Mesodermal cell (in vitro differentiated cells): ENCODE data around the gene FRS2.
"Not testable (repeated sequence)": the region's sequence is repeated elsewhere in the genome, so short reads cannot be mapped to it uniquely, and the experiment has no call there.

ENCODE experiments used
- H3K27ac ChIP-seq: 2 replicates; pipeline ENCODE4 v1.7.0; 2013; ENCODE audit warnings: mild to moderate bottlenecking, low read depth, low read length, moderate library complexity; ENCODE audit not compliant: severe bottlenecking
- H3K36me3 ChIP-seq: 2 replicates; pipeline ENCODE4 v1.7.1; 2013; ENCODE audit warnings: mild to moderate bottlenecking, low read length, moderate library complexity; ENCODE audit not compliant: control insufficient read depth, insufficient read depth
- H3K4me1 ChIP-seq: one replicate; pipeline ENCODE4 v1.7.1; 2013; ENCODE audit warnings: mild to moderate bottlenecking, low read length; ENCODE audit not compliant: insufficient read depth, control insufficient read depth, poor library complexity, severe bottlenecking
- H3K4me3 ChIP-seq: 2 replicates; pipeline ENCODE4 v1.7.0; 2013; ENCODE audit warnings: low read length, control low read depth, mild to moderate bottlenecking; ENCODE audit not compliant: insufficient read depth, poor library complexity, severe bottlenecking; ENCODE audit errors: extremely low read depth
- H3K9me3 ChIP-seq: 2 replicates; pipeline ENCODE4 v1.7.1; 2013; ENCODE audit warnings: mild to moderate bottlenecking, low read length, moderate library complexity; ENCODE audit not compliant: control insufficient read depth
- WGBS, 2 experiments: methylation state at CpG; one replicate each; pipeline ENCODE4 v1.1.5; 2013; ENCODE audit warnings: missing lambda C conversion rate in 2 of 2; ENCODE audit not compliant: insufficient coverage in 2 of 2; 5-methylcytosine and 5-hydroxymethylcytosine counted together

Gene FRS2

DNA sequence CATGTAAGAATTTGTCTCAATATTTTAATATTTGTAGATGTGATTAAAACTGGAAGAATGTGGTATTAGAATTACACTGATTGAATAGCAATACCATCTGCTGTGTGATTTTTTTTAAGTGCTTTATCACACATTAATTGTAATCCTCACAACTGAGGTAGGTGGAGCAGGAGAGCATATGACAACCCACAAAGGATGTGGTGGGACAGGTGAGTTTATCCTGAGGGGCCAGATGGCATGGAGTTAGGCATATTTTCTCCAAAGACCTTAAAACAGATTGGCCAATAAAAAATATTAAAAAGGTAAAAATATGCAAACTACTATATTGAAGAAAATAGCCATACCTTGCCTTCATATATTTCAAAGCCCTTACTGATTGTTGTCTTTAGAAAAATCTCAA, 132.8 kb downstream of the FRS2 start:
- peaks cover 55% of the 10 kb centered on the region for H3K36me3 ChIP-seq
- no peak overlapping the region for H3K4me3 ChIP-seq
- no peaks in the 10 kb centered on the region for H3K9me3 ChIP-seq
- no peaks in the 10 kb centered on the region for H3K4me1 ChIP-seq
- no peak overlapping the region for H3K27ac ChIP-seq

DNA sequence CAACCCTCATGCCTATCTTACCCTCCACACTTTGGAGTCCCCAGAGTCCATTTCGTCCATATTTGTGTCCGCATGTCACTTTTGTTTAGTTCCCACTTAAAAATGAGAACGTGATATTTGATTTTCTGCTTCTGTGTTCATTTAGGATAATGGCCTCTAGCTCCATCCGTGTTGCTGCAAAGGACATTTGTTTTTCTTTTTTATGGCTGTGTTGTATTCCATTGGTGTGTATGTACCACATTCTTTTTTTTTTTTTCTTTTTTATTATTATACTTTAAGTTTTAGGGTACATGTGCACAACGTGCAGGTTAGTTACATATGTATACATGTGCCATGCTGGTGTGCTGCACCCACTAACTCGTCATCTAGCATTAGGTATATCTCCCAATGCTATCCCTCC, 133.4 kb downstream of the FRS2 start:
- peaks cover 49% of the 10 kb centered on the region for H3K36me3 ChIP-seq
- 95 to 100% methylated on average over 3 of the region's 6 CpGs for WGBS, 2 experiments
- not testable (repeated sequence) for H3K9me3 ChIP-seq, H3K4me1 ChIP-seq, H3K4me3 ChIP-seq, H3K27ac ChIP-seq

DNA sequence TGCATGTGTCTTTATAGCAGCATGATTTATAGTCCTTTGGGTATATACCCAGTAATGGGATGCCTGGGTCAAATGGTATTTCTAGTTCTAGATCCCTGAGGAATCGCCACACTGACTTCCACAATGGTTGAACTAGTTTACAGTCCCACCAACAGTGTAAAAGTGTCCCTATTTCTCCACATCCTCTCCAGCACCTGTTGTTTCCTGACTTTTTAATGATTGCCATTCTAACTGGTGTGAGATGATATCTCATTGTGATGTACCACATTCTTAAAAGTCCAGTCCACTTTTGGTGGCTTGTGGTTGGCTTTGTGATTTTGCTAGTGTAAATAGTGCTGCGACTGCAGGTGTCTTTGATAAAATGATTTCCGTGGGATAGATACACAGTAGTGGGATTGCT, 134.1 kb downstream of the FRS2 start:
- not testable (repeated sequence) for H3K9me3 ChIP-seq, H3K4me3 ChIP-seq, H3K27ac ChIP-seq, H3K4me1 ChIP-seq
- peaks cover 42% of the 10 kb centered on the region for H3K36me3 ChIP-seq
- WGBS, 2 experiments = 100% methylated on average over 1 of the region's 3 CpGs; no CpG with 5 or more reads in 1 of the 2 experiments

DNA sequence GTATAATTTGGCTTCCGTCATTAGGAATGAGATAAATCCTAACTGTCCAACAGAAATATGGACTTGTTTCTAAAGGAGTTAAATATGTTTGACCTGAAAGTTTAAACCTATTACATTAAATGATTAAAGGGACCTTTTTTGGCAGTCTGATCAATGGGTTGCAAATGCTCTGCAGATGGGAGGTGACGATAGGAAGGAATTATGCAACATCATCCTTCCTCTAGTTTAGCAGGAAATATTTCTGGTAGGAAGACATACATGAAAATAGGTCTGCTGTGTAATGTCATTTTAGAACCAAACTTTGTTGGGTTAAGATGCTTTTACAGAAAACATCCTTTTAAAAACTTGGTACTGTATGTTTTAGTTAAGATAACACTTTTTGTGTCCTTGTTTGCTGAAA, 137.9 kb downstream of the FRS2 start:
- H3K4me3 ChIP-seq = no peak overlapping the region
- H3K9me3 ChIP-seq = no peaks in the 10 kb centered on the region
- no peaks in the 10 kb centered on the region for H3K4me1 ChIP-seq
- WGBS, 2 experiments = 100% methylated on average over 1 of the region's 2 CpGs; no CpG with 5 or more reads in 1 of the 2 experiments
- H3K36me3 ChIP-seq = peaks cover 4% of the 10 kb centered on the region
- no peak overlapping the region for H3K27ac ChIP-seq

DNA sequence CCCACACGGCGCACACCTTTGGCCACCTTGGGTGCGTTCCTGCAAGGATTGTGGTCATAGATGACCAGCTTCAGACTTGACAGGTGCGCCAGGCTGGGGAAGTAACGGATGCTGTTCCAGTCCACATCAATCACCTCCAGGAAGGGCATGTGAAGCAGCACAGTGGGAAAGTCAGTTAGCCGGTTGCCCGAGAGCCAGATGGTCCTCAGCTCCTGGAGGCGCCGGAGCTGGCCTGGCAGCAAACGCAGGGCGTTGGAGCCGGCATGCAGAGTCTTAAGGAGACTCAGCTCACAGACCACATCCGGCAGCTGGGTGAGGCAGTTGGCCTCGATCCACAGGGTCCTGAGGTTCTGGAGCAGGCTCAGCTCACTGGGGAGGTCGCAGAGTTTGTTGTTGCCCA, 139.9 kb downstream of the FRS2 start:
- Histone ChIP-seq H3K27ac (no peak overlapping the region), H3K4me3 (no peak overlapping the region), H3K36me3 (no peaks in the 10 kb centered on the region), H3K4me1 (no peaks in the 10 kb centered on the region), H3K9me3 (no peaks in the 10 kb centered on the region)
- WGBS, 2 experiments = 85 to 93% methylated on average over 14 to 15 of the region's 15 CpGs

DNA sequence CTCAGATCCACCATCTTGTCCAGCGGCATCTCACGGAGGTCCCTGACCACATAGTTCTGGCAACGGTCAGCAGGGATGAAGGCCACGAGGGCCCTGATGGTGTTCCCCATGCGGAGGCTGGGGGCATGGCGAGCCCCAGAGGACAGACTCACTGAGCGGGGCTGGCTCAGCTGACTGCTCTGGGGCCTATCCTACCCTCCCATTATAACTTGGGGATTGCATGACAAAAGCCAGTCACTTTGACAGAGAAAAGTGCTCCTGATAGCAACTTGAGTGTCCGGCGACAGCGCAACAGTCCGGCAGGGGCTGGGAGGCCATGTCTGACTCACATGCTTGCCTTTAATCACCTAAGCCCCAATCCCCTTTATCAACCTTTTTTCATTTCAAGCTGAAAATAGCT, 140.5 kb downstream of the FRS2 start, which contains the start of gene LRRC10:
Gene LRRC10 (minus strand): TSS at position 179 of the 400 bp plus-strand sequence. CDS start 69 bp downstream, at position 110.
- Histone ChIP-seq H3K4me1 (no peaks in the 10 kb centered on the region), H3K27ac (no peak within 1 kb of the TSS), H3K4me3 (no peak within 1 kb of the TSS), H3K36me3 (no peaks in the 10 kb centered on the region), H3K9me3 (no peaks in the 10 kb centered on the region)
- 94 to 99% methylated on average over 7 to 11 of the region's 11 CpGs for WGBS, 2 experiments

DNA sequence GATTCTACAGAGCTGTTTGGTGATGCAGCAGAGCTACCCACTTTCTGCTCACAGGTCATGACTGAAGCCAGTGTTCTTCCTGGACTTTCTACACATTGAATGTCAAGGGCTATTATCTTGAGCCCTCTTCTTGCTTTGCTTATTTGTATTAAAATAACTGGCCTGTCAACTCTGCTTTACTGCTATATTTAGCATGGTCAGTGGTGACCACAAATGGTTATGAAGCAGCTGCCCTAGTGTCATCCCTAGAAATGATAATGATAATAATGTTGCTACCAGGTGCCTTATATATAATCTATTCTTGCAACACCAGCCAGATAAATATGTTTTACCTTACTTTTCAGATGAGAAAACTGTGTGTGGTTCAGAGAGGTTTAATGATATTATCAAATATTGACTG, 143.2 kb downstream of the FRS2 start:
- H3K27ac ChIP-seq = no peak overlapping the region
- no peaks in the 10 kb centered on the region for H3K9me3 ChIP-seq

DNA sequence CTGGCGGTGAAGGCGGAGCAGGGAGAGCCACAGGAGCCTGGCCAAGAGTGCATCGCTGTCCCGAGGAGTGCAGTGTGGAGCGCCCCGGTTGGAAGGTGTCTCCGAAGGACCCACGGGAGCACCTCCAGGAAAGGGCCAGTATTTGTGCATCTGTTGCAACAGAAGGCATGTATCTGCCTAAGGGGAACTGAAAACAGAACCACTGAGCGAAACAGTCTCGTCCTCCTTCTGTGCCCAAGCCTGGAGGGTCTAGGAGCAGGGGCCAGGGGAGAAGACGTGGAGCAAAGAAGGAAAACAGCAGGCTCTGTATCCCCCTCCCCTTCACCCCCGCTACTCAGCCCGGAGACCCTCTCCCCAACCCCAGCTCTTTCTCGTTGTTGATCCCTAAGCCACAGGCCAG, 145.8 kb downstream of the FRS2 start:
- no peaks in the 10 kb centered on the region for H3K4me1 ChIP-seq
- no peaks in the 10 kb centered on the region for H3K9me3 ChIP-seq
- WGBS, 2 experiments = 90 to 93% methylated on average over 9 to 10 of the region's 14 CpGs
- no peak overlapping the region for H3K4me3 ChIP-seq
- H3K36me3 ChIP-seq = no peaks in the 10 kb centered on the region
- H3K27ac ChIP-seq = no peak overlapping the region

More for the DNA sequence above, 143.2 kb downstream of the FRS2 start:
- H3K36me3 ChIP-seq = no peaks in the 10 kb centered on the region
- H3K4me1 ChIP-seq = no peaks in the 10 kb centered on the region
- no peak overlapping the region for H3K4me3 ChIP-seq

DNA sequence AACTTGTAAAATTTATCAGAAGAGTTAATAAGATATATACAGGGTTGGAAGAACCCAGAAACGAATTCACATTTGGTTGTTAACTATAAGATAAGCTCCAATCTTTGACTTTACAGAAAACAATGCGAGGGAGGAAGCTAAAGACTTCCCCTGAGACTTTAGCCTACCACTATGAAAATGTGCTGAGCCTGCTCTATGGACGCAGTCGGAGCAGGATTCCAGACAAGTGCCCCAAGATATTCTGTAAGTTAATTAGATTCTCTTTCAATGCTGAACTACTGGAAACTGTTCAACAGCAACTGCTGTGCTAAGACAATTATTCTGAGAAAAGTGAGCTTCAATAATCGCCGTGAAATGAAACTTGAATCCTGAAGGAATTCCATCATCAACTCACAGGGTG, 148.9 kb downstream of the FRS2 start:
- WGBS, 2 experiments = 80 to 83% methylated on average over 1 to 4 of the region's 6 CpGs
- no peak overlapping the region for H3K4me3 ChIP-seq
- no peaks in the 10 kb centered on the region for H3K4me1 ChIP-seq
- H3K27ac ChIP-seq = no peak overlapping the region
- no peaks in the 10 kb centered on the region for H3K9me3 ChIP-seq
- no peaks in the 10 kb centered on the region for H3K36me3 ChIP-seq

DNA sequence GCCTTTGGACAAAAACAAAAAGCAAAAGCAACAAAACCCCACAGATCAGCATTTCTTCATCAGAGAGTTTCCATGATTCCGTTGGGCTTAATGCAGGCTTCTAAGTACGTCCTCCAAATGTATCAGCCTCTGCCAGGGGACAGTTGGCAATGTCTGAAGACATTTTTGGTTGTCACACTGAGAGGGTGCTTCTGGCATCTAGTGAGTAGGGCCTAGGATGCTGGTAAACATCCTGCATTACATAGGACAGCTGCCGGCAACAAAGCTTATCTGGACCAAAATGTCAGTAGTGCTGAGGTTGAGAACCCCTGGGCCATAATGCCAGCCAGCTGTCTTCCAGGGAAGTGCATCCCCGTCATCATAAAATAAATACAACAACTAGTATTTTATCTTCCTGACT, 149.9 kb downstream of the FRS2 start:
- 84 to 100% methylated on average over 3 of the region's 4 CpGs for WGBS, 2 experiments

DNA sequence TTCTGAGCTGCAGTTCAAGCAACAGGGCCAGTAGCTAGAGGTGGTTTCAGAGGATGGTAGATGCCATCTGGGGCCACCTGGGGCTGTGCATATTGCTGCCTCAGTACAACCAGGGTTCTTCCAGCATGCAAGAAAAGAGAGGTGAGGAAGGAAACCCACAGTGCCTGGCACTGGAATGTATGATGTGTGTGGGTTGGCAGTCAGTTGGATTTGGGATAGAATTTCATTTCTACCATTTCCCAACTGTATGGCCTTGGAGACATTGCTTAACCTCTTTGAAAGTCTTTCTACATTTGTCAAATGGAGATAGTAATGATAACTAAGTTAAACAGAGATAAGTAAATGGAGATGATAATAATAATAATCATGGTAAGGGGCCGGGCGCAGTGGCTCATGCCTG, 150.7 kb downstream of the FRS2 start:
- H3K4me3 ChIP-seq = no peak overlapping the region
- no peaks in the 10 kb centered on the region for H3K4me1 ChIP-seq
- no peaks in the 10 kb centered on the region for H3K9me3 ChIP-seq
- H3K36me3 ChIP-seq = no peaks in the 10 kb centered on the region
- H3K27ac ChIP-seq = no peak overlapping the region
- WGBS, 2 experiments = 89 to 100% methylated on average over 2 of the region's 2 CpGs

More for the DNA sequence above, 149.9 kb downstream of the FRS2 start:
- Histone ChIP-seq H3K4me1 (no peaks in the 10 kb centered on the region), H3K9me3 (no peaks in the 10 kb centered on the region), H3K4me3 (no peak overlapping the region), H3K36me3 (no peaks in the 10 kb centered on the region), H3K27ac (no peak overlapping the region)
